Liver (tissue), 9 donors: ENCODE data around the gene ATP12A. TPM values are rescaled to one million over a fixed set of nuclear protein-coding genes. Genes with fewer than 3 reads are reported as not detected.

Source experiments
- DNase-seq: peaks from one replicate; pipeline ENCODE4 v3.0.0-alpha.2; 2017; ENCODE audit warnings: low spot score
- H3K27ac ChIP-seq, 2 donors: one replicate each; pipeline ENCODE4 v1.7.0; 2013; ENCODE audit warnings: inconsistent platforms in 2 of 2, low read length in 2 of 2, control low read depth in 1 of 2, low read depth in 1 of 2, mild to moderate bottlenecking in 1 of 2
- H3K27me3 ChIP-seq, 4 donors: one replicate each; pipeline versions ENCODE4 v1.6.1 to v1.7.0; 2013; ENCODE audit warnings: low read length in 3 of 4, inconsistent platforms in 1 of 4, mild to moderate bottlenecking in 1 of 4, moderate library complexity in 1 of 4; ENCODE audit not compliant: control insufficient read depth in 4 of 4, insufficient read depth in 4 of 4
- H3K36me3 ChIP-seq, 4 donors: one replicate each; pipeline versions ENCODE4 v1.6.1 to v1.7.0; 2013; ENCODE audit warnings: low read length in 3 of 4, mild to moderate bottlenecking in 3 of 4, low read depth in 1 of 4, moderate library complexity in 1 of 4; ENCODE audit not compliant: control insufficient read depth in 4 of 4, insufficient read depth in 3 of 4
- H3K4me1 ChIP-seq, 4 donors: one replicate each; pipeline versions ENCODE4 v1.6.1 to v1.7.0; 2013; ENCODE audit warnings: low read length in 3 of 4, mild to moderate bottlenecking in 3 of 4, moderate library complexity in 1 of 4; ENCODE audit not compliant: control insufficient read depth in 4 of 4, insufficient read depth in 4 of 4
- H3K4me3 ChIP-seq, 3 donors: one replicate each; pipeline versions ENCODE4 v1.6.1 to v1.7.0; 2013; ENCODE audit warnings: low read length in 3 of 3, control low read depth in 1 of 3, low read depth in 1 of 3, mild to moderate bottlenecking in 1 of 3
- H3K9ac ChIP-seq, 2 donors: one replicate each; pipeline ENCODE4 v1.7.0; 2013; ENCODE audit warnings: low read length in 2 of 2, mild to moderate bottlenecking in 2 of 2, moderate library complexity in 2 of 2, control low read depth in 1 of 2, low read depth in 1 of 2
- H3K9me3 ChIP-seq, 4 donors: one replicate each; pipeline versions ENCODE4 v1.6.1 to v1.7.0; 2013; ENCODE audit warnings: low read length in 3 of 4; ENCODE audit not compliant: control insufficient read depth in 4 of 4
- EGR1 ChIP-seq, 2 donors: IDR thresholded peaks; 2 replicates each; pipeline ENCODE4 v1.6.1; 2016 to 2018; ENCODE audit warnings: antibody characterized with exemption in 2 of 2, low read depth in 2 of 2
- FOXA2 ChIP-seq: IDR thresholded peaks from 2 replicates; pipeline ENCODE4 v1.6.1; 2016; ENCODE audit warnings: antibody characterized with exemption
- HNF4A ChIP-seq, 2 donors: conservative IDR thresholded peaks; 2 replicates each; pipeline ENCODE4 v1.6.1; 2016; ENCODE audit warnings: antibody characterized with exemption in 2 of 2, mild to moderate bottlenecking in 2 of 2
- HNF4G ChIP-seq: IDR thresholded peaks from 2 replicates; pipeline ENCODE4 v1.6.1; 2016; ENCODE audit warnings: antibody characterized with exemption
- JUND ChIP-seq, 2 donors: IDR thresholded peaks; 2 replicates each; pipeline ENCODE4 v1.6.1; 2016; ENCODE audit warnings: antibody characterized with exemption in 2 of 2
- NR2F2 ChIP-seq: IDR thresholded peaks from 2 replicates; pipeline ENCODE4 v1.6.1; 2016; ENCODE audit warnings: antibody characterized with exemption
- RAD21 ChIP-seq, 2 donors: IDR thresholded peaks; 2 replicates each; pipeline ENCODE4 v1.6.1; 2016; ENCODE audit warnings: antibody characterized with exemption in 2 of 2, mild to moderate bottlenecking in 2 of 2
- RXRA ChIP-seq, 2 donors: IDR thresholded peaks; 2 replicates each; pipeline ENCODE4 v1.6.1; 2017 to 2018; ENCODE audit warnings: antibody characterized with exemption in 2 of 2, mild to moderate bottlenecking in 1 of 2
- SP1 ChIP-seq: IDR thresholded peaks from 2 replicates; pipeline ENCODE4 v1.6.1; 2018; ENCODE audit warnings: antibody characterized with exemption, mild to moderate bottlenecking
- TAF1 ChIP-seq: conservative IDR thresholded peaks from 2 replicates; pipeline ENCODE4 v1.6.1; 2016; ENCODE audit warnings: antibody characterized with exemption, mild to moderate bottlenecking
- YY1 ChIP-seq: IDR thresholded peaks from 2 replicates; pipeline ENCODE4 v1.6.1; 2016; ENCODE audit warnings: antibody characterized with exemption, mild to moderate bottlenecking
- WGBS: extraction: QIAGEN DNeasy Blood & Tissue Kit; methylation state at CpG from one replicate; pipeline ENCODE4 v1.1.7; 2013; 5-methylcytosine and 5-hydroxymethylcytosine counted together
- polyA plus RNA-seq, 2 donors: library from polyadenylated mRNA; stranded (reverse) in 1 of 2; unstranded in 1 of 2; fragments of 200-250 nt in 1 of 2; fragments of >200 nt in 1 of 2; fragmentation: Nextera tagmentation in 1 of 2; extraction: Ambion mirVana in 1 of 2; gene quantifications; one replicate each; pipeline versions ENCODE4 v1.2.1 to v1.2.3, GENCODE V29; 2013 to 2015
- total RNA-seq, 2 donors: library from RNA; depleted of rRNA; stranded (reverse); fragments of >200 nt; gene quantifications; one replicate each; pipeline ENCODE4 v1.2.3, GENCODE V29; 2014
- TF ChIP-seq, protein P1 (sequence below): IDR thresholded peaks from 2 replicates; pipeline ENCODE4 v1.6.1; 2016; ENCODE audit warnings: antibody characterized with exemption, mild to moderate bottlenecking
- TF ChIP-seq, protein P2 (sequence below): IDR thresholded peaks from 2 replicates; pipeline ENCODE4 v1.6.1; 2016; ENCODE audit warnings: antibody characterized with exemption
- TF ChIP-seq, protein P3 (sequence below): IDR thresholded peaks from 2 replicates; pipeline ENCODE4 v1.6.1; 2016; ENCODE audit warnings: antibody characterized with exemption
- TF ChIP-seq, protein P4 (sequence below): fragments of 150-350 bp; IDR thresholded peaks from 2 replicates; pipeline ENCODE4 v1.5.1; 2017; ENCODE audit warnings: improper control_type of control experiment, low read depth, low read length; ENCODE audit not compliant: missing input control
- TF ChIP-seq, protein P5 (sequence below): IDR thresholded peaks from 2 replicates; pipeline ENCODE4 v1.6.1; 2016; ENCODE audit warnings: antibody characterized with exemption
- donor health status: healthy.
- donor health status: healthy.
- donor health status: healthy.
- donor health status: healthy.
- donor health status: healthy.

Gene ATP12A
- total and polyA plus RNA-seq, 4 donors: under 0.01 TPM; not detected in 3

DNA sequence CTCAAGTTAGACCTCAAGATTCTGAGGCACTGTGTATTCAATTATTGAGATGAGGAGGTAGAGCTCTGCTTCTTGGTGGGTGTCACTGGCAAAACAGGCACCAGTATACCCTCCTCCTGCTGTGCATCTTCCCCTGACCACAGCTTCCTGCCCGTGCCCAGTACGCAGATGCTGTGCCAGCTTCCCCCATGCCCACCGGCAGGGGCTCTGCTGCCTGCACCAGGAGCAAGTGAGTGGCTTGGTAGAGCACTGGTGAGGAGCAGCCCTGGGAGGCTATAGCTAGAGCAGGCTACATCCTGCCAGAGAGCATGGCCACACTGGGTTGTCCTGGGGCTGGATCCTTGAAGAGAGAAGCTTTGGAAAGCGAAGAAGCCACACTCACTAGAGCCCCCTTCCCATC lies 62.8 kb downstream of the ATP12A start:
- H3K9me3 ChIP-seq: no peaks in the 10 kb centered on the region
- no peak overlapping the region for H3K27ac ChIP-seq
- 56% methylated on average over 4 of the region's 4 CpGs for WGBS
- H3K9ac ChIP-seq: no peak overlapping the region
- H3K4me3 ChIP-seq: no peak overlapping the region
- DNase-seq: no peak
- peaks cover 10 to 20% (median 15%) of the 10 kb centered on the region in 4 donors for H3K4me1 ChIP-seq
- H3K36me3 ChIP-seq: no peaks in the 10 kb centered on the region
- TF ChIP-seq, protein P1, sequence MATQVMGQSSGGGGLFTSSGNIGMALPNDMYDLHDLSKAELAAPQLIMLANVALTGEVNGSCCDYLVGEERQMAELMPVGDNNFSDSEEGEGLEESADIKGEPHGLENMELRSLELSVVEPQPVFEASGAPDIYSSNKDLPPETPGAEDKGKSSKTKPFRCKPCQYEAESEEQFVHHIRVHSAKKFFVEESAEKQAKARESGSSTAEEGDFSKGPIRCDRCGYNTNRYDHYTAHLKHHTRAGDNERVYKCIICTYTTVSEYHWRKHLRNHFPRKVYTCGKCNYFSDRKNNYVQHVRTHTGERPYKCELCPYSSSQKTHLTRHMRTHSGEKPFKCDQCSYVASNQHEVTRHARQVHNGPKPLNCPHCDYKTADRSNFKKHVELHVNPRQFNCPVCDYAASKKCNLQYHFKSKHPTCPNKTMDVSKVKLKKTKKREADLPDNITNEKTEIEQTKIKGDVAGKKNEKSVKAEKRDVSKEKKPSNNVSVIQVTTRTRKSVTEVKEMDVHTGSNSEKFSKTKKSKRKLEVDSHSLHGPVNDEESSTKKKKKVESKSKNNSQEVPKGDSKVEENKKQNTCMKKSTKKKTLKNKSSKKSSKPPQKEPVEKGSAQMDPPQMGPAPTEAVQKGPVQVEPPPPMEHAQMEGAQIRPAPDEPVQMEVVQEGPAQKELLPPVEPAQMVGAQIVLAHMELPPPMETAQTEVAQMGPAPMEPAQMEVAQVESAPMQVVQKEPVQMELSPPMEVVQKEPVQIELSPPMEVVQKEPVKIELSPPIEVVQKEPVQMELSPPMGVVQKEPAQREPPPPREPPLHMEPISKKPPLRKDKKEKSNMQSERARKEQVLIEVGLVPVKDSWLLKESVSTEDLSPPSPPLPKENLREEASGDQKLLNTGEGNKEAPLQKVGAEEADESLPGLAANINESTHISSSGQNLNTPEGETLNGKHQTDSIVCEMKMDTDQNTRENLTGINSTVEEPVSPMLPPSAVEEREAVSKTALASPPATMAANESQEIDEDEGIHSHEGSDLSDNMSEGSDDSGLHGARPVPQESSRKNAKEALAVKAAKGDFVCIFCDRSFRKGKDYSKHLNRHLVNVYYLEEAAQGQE: no peak
- TF ChIP-seq RXRA (IDR thresholded peaks at IDR 0.05) (no peak), NR2F2 (no peak)
- TF ChIP-seq, protein P2, sequence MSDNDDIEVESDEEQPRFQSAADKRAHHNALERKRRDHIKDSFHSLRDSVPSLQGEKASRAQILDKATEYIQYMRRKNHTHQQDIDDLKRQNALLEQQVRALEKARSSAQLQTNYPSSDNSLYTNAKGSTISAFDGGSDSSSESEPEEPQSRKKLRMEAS: no peak
- peaks cover 2 to 18% (median 5%) of the 10 kb centered on the region in 4 donors for H3K27me3 ChIP-seq

DNA sequence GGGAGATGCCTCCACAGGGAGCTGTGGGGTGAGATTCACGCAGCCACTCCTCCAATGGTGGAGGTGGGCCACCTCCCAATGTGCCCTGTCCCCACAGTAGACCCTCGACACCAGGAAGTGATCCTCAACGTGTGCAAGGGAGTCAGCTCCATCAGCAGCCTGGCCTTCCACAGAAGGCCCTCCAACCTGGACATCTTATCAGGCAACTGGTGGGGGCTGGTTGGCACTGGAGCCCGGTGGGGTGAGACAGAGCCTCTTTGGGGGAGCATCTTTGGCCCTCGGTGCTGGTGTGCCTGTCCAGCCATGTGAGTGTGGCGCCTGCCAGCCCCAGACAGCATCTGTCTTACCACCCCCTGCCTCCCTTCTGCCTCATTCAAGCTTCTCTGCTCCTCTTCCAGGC lies 64.0 kb downstream of the ATP12A start:
- no peak overlapping the region for H3K27ac ChIP-seq
- H3K36me3 ChIP-seq: no peaks in the 10 kb centered on the region
- no peak overlapping the region for H3K4me3 ChIP-seq
- H3K4me1 ChIP-seq: peaks cover 11 to 21% (median 15%) of the 10 kb centered on the region in 4 donors
- WGBS: 51% methylated on average over 6 of the region's 6 CpGs
- TF ChIP-seq EGR1 (IDR thresholded peaks at IDR 0.05; ENCODE audit: low read depth in 2 of 2): no peak
- no peak for TF ChIP-seq SP1
- no peak for TF ChIP-seq FOXA2
- no peak for TF ChIP-seq HNF4G
- TF ChIP-seq RXRA (IDR thresholded peaks at IDR 0.05): no peak
- TF ChIP-seq, protein P3, sequence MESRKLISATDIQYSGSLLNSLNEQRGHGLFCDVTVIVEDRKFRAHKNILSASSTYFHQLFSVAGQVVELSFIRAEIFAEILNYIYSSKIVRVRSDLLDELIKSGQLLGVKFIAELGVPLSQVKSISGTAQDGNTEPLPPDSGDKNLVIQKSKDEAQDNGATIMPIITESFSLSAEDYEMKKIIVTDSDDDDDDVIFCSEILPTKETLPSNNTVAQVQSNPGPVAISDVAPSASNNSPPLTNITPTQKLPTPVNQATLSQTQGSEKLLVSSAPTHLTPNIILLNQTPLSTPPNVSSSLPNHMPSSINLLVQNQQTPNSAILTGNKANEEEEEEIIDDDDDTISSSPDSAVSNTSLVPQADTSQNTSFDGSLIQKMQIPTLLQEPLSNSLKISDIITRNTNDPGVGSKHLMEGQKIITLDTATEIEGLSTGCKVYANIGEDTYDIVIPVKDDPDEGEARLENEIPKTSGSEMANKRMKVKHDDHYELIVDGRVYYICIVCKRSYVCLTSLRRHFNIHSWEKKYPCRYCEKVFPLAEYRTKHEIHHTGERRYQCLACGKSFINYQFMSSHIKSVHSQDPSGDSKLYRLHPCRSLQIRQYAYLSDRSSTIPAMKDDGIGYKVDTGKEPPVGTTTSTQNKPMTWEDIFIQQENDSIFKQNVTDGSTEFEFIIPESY: no peak
- TF ChIP-seq, protein P2: no peak
- no peak for TF ChIP-seq HNF4A (conservative IDR thresholded peaks at IDR 0.05)
- TF ChIP-seq NR2F2: no peak
- TF ChIP-seq TAF1: no peak
- no peak for TF ChIP-seq RAD21 (IDR thresholded peaks at IDR 0.05)
- TF ChIP-seq, protein P4, sequence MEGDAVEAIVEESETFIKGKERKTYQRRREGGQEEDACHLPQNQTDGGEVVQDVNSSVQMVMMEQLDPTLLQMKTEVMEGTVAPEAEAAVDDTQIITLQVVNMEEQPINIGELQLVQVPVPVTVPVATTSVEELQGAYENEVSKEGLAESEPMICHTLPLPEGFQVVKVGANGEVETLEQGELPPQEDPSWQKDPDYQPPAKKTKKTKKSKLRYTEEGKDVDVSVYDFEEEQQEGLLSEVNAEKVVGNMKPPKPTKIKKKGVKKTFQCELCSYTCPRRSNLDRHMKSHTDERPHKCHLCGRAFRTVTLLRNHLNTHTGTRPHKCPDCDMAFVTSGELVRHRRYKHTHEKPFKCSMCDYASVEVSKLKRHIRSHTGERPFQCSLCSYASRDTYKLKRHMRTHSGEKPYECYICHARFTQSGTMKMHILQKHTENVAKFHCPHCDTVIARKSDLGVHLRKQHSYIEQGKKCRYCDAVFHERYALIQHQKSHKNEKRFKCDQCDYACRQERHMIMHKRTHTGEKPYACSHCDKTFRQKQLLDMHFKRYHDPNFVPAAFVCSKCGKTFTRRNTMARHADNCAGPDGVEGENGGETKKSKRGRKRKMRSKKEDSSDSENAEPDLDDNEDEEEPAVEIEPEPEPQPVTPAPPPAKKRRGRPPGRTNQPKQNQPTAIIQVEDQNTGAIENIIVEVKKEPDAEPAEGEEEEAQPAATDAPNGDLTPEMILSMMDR: no peak
- TF ChIP-seq, protein P5, sequence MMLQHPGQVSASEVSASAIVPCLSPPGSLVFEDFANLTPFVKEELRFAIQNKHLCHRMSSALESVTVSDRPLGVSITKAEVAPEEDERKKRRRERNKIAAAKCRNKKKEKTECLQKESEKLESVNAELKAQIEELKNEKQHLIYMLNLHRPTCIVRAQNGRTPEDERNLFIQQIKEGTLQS: no peak
- TF ChIP-seq YY1: no peak
- TF ChIP-seq JUND (IDR thresholded peaks at IDR 0.05): no peak
- TF ChIP-seq, protein P1: no peak
- no peak overlapping the region for H3K9ac ChIP-seq
- no peaks in the 10 kb centered on the region for H3K9me3 ChIP-seq
- no peak for DNase-seq
- H3K27me3 ChIP-seq: peaks cover 2 to 19% (median 6%) of the 10 kb centered on the region in 4 donors
